Cardiac fibroblast (primary cell): ENCODE measurements around the gene FAM20A.
A peak's percentile ranks its signal among the peaks of the same experiment; 100 is the strongest.
"Not testable (repeated sequence)": the region's sequence is repeated elsewhere in the genome, so short reads cannot be mapped to it uniquely, and the experiment has no call there.

Experiments
- DNase-seq, 2 donors: peaks; one replicate each; pipeline versions ENCODE4 v3.0.0 to v3.0.0-alpha.2; 2010; ENCODE audit warnings: low read depth in 2 of 2
- H3K4me3 ChIP-seq, 2 donors: replicated peaks in 1 of 2; 1 replicate in 1 of 2; 2 replicates in 1 of 2; pipeline ENCODE4 v1.5.1; 2011; ENCODE audit warnings: low read depth in 2 of 2, low read length in 2 of 2, mild to moderate bottlenecking in 2 of 2, moderate library complexity in 1 of 2
- TF ChIP-seq, protein P1 (sequence below): IDR thresholded peaks from one replicate; pipeline ENCODE4 v1.5.1; 2011; ENCODE audit warnings: low read depth, mild to moderate bottlenecking, low read length, inconsistent platforms

Gene FAM20A

DNA sequence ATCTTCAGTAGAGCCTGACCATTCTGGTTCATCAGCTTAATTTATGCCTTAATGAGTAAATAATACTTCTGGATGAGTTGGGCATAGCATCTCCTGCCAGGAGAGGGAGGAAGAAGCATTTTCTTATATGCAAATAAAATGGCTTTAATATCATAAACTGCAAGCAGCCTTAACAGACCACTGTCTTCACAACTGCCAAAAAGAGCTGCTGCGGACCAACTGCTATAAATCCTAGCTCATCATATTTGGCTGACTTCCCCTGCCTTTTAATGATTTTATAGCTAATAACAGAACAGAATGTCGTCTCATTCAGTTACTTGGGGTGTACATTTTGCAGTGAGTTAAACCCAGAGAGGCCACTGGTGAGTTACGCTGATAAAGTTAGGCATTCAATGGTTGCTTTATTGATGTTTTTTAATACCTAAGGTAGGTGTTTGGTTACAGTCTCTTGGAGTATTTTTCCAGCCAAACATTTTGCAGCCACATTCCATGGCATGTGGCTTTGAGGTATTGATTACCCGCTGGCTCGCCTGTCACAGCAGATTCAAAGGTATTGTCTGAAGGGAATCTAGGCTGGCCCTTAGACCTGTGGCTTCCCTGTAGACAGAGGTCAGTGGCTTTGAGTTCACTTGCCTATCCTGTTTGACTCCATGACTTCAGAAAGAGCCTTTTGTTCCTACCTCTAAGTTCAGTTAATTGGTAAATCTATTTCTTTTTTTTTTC, 16.4 kb downstream of the FAM20A start:
- TF ChIP-seq, protein P1, sequence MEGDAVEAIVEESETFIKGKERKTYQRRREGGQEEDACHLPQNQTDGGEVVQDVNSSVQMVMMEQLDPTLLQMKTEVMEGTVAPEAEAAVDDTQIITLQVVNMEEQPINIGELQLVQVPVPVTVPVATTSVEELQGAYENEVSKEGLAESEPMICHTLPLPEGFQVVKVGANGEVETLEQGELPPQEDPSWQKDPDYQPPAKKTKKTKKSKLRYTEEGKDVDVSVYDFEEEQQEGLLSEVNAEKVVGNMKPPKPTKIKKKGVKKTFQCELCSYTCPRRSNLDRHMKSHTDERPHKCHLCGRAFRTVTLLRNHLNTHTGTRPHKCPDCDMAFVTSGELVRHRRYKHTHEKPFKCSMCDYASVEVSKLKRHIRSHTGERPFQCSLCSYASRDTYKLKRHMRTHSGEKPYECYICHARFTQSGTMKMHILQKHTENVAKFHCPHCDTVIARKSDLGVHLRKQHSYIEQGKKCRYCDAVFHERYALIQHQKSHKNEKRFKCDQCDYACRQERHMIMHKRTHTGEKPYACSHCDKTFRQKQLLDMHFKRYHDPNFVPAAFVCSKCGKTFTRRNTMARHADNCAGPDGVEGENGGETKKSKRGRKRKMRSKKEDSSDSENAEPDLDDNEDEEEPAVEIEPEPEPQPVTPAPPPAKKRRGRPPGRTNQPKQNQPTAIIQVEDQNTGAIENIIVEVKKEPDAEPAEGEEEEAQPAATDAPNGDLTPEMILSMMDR, result no peak
- DNase-seq, result no peak
- no peak overlapping the region for H3K4me3 ChIP-seq

DNA sequence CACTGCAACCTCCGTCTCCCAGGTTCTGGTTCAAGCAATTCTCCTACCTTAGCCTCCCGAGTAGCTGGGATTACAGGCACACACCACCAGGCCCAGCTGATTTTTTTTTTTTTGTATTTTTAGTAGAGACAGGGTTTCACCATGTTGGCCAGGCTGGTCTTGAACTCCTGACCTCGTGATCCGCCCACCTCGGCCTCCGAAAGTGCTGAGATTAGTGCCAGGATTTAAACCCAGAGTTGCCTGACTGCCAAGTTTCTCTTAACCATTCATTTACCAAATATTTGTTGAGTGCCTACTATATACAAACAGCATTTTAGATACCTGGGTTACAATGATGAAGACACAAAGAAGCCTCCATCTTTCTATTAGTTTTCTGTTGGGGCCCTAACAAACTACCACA, 18.3 kb downstream of the FAM20A start:
- not testable (repeated sequence) for H3K4me3 ChIP-seq, DNase-seq

DNA sequence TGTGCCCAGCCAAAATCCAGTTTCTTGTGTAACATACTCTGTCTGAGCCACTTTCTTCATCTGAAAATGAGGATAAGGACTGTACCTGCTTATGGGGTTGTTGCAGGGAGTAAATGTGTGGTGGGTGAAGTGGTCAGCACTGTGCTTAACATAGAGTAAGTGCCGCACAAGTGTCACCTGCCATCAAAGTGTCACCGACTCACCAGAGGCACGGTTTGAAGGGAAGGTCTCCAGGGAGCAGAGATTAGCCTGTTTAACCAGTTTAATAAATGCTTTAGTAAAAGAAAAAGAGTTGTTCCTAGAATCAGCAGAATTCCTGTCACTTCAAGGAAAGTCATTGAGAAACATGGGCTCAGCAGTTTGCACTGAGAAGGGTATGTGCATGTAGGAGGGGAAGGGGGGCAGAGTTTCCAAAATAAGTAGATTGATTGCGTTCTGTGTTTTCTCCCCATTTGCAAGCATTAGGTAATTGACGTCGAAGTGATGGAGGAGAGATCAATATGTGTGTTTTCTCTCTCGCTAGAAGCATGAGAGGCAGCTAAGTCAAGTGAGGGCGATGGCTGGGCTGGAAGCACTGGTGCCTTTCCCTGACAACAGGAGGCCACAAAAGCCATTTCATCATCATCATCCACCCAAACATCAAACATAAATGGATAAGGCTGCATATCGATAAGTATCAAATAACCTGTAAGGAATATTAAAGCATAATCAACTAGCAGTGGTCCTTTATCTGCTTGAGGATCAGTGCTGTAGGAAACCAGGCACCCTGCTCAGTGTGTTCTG, 19.1 kb downstream of the FAM20A start:
- no peak overlapping the region for H3K4me3 ChIP-seq
- no peak for DNase-seq
- TF ChIP-seq, protein P1, result no peak

DNA sequence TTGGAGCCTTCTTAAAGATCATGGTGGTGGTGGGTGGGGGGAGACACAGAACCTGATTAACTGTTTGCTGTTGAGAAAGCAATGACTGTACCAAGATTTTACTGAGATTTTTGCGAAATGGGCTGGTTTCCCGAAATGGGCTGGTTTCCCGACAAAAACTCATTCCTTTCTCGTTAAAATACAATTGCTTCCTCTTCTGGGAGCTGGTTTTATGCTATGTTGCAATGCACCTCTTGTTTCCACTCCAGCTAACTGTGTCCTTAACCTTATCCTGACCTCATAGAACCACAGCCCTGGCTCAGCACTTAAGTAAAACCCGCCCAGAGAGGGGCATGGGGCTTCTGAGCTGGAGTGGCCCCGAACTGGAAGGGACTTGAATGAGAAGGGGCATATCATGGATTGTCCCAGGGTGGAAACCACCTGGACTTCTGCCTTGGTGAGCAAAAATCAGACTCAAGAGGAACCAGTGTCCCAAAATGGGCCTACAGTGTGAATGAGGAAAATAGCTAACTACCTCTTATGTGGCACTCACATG, 20.9 kb downstream of the FAM20A start:
- no peak overlapping the region for H3K4me3 ChIP-seq
- TF ChIP-seq, protein P1, result no peak
- DNase-seq, result peak; percentile 82 to 96

- H3K4me3 ChIP-seq, result no peak overlapping the region
- TF ChIP-seq, protein P1, result no peak
- no peak for DNase-seq
Measured at GRCh38 chr17:68579194-68579927, 21.8 kb downstream of the FAM20A start.

- TF ChIP-seq, protein P1, result no peak
- H3K4me3 ChIP-seq, result no peak overlapping the region
- no peak for DNase-seq
Measured at GRCh38 chr17:68578236-68578635, 22.9 kb downstream of the FAM20A start.

DNA sequence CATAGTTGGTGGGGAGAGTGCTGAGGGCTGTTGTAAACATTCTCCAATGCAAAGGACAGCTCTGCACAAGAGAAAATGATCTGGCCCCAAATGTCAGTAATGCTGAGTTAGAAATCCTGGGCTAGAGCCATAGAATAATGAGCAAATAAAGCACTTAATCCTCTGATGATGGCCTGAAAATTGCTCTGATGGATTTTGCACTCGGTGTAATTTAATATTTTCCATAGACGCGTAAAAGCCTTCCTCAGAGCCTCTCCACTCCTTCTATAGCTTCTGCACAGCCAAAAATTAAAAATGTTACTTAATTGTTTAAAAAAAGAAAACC, 23.7 kb downstream of the FAM20A start:
- TF ChIP-seq, protein P1, result no peak
- H3K4me3 ChIP-seq, result no peak overlapping the region
- no peak for DNase-seq
